BJ (cell line): ENCODE results near the gene R3HDM4. TPM values are rescaled to one million over a fixed set of nuclear protein-coding genes. Genes with fewer than 3 reads are reported as not detected.

Experiments used
- CTCF ChIA-PET: fragments of 350-600 bp; formaldehyde crosslinking; extraction: SDS; loops from one replicate; lab custom pipeline; 2021; ENCODE audit warnings: antibody characterized with exemption, inconsistent platforms; lab: Yijun Ruan, JAX
- POLR2A ChIA-PET: fragments of 300-600 bp; sonication (Branson Sonifier 250); formaldehyde crosslinking; extraction: SDS; loops from one replicate; lab custom pipeline; 2021; ENCODE audit warnings: antibody characterized with exemption; lab: Charles Lee
- DNase-seq: peaks from one replicate; pipeline ENCODE4 v3.0.0-alpha.2; 2011; ENCODE audit warnings: low read depth
- H3K27me3 ChIP-seq: 2 replicates; pipeline ENCODE4 v1.6.0; 2011; ENCODE audit warnings: low read length; ENCODE audit not compliant: control insufficient read depth, insufficient read depth
- H3K36me3 ChIP-seq: 2 replicates; pipeline ENCODE4 v1.5.1; 2011; ENCODE audit warnings: low read length; ENCODE audit not compliant: control insufficient read depth, insufficient read depth
- H3K4me3 ChIP-seq: 2 replicates; pipeline ENCODE4 v1.5.1; 2011; ENCODE audit warnings: low read depth, mild to moderate bottlenecking, control low read depth, low read length
- polyA plus RNA-seq: library from polyadenylated mRNA; depleted of rRNA; stranded (reverse); fragments of >200 nt; gene quantifications from 2 replicates; pipeline ENCODE4 v1.2.3, GENCODE V29; 2011
- TF ChIP-seq, protein P1 (sequence below): IDR thresholded peaks from 2 replicates; pipeline ENCODE4 v1.5.1; 2011; ENCODE audit warnings: low read depth, mild to moderate bottlenecking, control low read depth, inconsistent platforms, low read length, moderate library complexity; ENCODE audit not compliant: insufficient read depth

Gene R3HDM4
- polyA plus RNA-seq, 1 experiment: 46.6 TPM

DNA sequence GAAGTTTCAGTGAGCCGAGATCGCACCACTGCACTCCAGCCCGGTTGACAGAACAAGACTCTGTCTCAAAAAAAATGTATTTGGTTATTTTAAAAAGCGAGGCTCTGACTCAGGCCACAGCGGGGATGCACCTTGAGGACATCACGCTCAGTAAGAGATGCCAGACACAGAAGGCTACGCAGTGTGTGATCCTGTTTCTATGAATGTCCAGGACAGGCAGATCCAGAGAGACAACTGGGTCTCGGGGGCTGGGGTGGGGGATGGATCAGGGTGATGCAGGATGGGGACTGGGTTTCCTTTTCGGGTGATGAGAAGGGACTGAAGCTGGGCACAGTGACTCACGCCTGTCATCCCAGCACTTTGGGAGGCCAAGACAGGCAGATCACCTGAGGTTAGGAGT is 25.4 kb downstream of the R3HDM4 start:
- Histone ChIP-seq H3K27me3 (no peaks in the 10 kb centered on the region), H3K4me3 (no peak overlapping the region), H3K36me3 (peaks cover 41% of the 10 kb centered on the region)
- ChIA-PET POLR2A (no interaction called here), CTCF (no interaction called here)
- no peak for DNase-seq
- TF ChIP-seq, protein P1, sequence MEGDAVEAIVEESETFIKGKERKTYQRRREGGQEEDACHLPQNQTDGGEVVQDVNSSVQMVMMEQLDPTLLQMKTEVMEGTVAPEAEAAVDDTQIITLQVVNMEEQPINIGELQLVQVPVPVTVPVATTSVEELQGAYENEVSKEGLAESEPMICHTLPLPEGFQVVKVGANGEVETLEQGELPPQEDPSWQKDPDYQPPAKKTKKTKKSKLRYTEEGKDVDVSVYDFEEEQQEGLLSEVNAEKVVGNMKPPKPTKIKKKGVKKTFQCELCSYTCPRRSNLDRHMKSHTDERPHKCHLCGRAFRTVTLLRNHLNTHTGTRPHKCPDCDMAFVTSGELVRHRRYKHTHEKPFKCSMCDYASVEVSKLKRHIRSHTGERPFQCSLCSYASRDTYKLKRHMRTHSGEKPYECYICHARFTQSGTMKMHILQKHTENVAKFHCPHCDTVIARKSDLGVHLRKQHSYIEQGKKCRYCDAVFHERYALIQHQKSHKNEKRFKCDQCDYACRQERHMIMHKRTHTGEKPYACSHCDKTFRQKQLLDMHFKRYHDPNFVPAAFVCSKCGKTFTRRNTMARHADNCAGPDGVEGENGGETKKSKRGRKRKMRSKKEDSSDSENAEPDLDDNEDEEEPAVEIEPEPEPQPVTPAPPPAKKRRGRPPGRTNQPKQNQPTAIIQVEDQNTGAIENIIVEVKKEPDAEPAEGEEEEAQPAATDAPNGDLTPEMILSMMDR: no peak

DNA sequence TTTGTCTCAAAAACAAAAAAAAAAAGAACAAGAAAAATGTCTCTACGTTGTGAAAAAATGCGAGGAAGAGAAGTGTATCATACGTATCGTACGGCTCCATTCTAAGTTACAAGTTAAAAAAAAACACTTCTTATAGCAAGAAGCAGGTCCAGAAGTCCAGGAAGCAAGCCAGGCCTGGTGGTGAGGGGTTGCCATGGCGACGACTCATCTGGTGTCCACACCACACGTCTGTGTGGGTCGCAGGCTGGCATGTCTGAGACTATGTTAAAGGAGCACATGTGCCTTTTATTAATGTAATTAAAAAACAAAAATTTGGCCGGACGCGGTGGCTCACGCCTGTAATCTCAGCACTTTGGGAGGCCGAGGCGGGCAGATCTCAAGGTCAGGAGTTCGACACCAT is 25.9 kb downstream of the R3HDM4 start:
- CTCF ChIA-PET: no interaction called here

DNA sequence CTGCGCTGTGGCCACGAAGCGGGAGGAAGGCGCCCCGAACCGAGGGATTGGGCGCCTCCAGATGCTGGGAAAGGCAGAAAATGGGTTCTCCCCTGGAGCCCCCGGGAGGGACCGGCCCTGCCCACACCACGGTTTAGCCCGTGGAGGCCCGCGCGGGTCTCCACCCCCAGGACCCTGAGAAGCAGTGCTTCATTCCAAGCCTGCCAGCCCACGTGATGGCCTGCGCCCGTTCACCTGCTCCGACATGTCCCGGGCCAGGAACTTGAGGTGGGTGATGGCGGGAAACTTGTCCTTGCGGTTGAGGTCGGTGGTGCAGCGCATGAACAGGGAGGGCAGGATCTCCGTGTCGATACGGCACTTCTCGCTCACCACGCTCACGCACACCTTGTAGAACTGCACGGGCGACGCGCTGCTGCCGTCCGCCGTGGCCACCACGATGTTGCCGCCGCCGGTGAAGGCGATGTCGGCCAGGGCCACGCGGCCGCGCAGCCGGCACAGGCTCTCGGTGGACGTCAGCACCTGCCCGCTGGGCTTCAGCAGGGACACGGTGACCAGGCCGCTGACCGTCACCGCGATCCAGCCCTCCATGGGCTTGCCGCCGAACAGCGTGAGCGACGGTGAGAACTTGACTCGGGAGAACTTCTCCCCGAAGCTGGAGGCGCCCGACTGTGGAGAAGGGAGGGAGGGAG is 27.3 kb downstream of the R3HDM4 start:
- Histone ChIP-seq H3K27me3 (no peaks in the 10 kb centered on the region), H3K4me3 (no peak overlapping the region), H3K36me3 (peaks cover 54% of the 10 kb centered on the region)
- no peak for DNase-seq
- ChIA-PET POLR2A (no interaction called here), CTCF (no interaction called here)
- TF ChIP-seq, protein P1: no peak

More for the DNA sequence above, 25.9 kb downstream of the R3HDM4 start:
- POLR2A ChIA-PET: no interaction called here
- Histone ChIP-seq H3K36me3 (peaks cover 45% of the 10 kb centered on the region), H3K4me3 (no peak overlapping the region), H3K27me3 (no peaks in the 10 kb centered on the region)
- TF ChIP-seq, protein P1: no peak
- DNase-seq: peak; percentile 83

DNA sequence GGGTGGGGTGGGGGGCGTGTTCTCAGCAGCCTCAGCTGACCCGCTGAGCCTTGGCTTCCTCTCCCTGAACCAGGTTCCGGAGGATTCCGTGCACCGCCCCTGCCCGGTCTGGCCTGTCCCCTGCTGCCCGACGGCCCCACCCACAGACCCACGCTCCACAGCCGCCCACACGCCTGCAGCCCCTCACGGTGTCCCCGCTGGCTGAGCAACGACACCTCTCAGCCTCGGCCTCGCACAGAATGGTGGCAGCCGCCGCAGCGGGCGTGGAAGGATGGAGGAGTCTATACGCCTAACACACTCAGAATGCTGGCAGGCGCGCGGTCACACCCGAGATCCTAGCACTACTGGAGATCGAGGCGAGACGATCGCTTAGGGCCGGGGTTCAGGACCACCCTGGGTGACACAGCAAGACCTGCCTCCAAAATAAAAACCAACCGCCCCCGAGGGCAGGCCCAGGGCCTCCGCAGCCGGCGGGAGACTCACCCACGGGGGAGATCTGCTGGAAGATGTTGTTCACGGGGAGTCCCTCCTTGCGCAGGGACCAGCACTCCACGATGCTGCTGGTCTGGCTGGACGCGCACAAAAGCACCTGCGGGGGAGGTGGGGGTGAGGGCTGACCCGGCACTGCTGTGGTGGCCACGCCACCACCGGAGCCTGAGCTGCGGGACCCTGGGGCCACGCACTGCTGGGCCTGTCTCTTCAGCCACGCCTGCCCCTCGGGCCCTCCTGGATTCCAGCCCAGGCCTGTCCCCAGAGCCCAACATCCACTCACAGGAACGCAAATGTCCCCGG is 28.4 kb downstream of the R3HDM4 start:
- POLR2A ChIA-PET: no interaction called here
- no peaks in the 10 kb centered on the region for H3K27me3 ChIP-seq
- H3K36me3 ChIP-seq: peaks cover 49% of the 10 kb centered on the region
- CTCF ChIA-PET: no interaction called here
- no peak overlapping the region for H3K4me3 ChIP-seq
- no peak for DNase-seq
- TF ChIP-seq, protein P1: no peak

DNA sequence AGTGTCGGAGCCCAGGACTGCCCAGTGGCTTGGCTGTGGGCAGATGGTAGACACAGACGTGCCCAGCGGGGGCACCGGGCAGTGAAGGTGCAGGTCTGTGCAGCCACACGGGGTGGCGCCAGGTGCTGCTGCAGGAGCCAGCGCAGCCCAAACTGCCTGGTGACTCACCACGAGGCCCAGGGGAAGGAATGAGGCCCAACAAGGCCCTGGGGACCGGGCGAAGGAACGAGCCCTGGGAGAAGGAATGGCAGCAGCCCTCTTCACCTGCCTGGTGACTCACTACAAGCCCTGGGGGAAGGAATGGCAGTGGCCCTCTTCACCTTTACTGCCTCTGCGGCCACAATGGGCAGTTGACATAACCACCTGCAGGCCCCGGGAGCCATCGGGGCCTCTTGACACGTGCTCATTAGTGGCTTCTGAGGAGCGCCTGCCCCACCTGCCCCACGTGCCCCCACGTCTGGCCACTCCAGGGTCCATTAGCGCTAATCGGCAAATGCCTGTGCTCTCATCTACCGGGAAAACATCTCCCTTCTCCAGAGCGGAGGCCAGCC is 29.3 kb downstream of the R3HDM4 start:
- CTCF ChIA-PET: no interaction called here
- no peak overlapping the region for H3K4me3 ChIP-seq
- no peaks in the 10 kb centered on the region for H3K27me3 ChIP-seq
- TF ChIP-seq, protein P1: no peak
- POLR2A ChIA-PET: no interaction called here
- DNase-seq: no peak
- peaks cover 44% of the 10 kb centered on the region for H3K36me3 ChIP-seq
